Measurements from ENCODE around the gene ERI2.
"Not testable (repeated sequence)": the region's sequence is repeated elsewhere in the genome, so short reads cannot be mapped to it uniquely, and the experiment has no call there.

Gene ERI2

GRCh38 chr16:20833086-20833485 lies 26.8 kb upstream of the ERI2 start:
- peaks cover 5% of the 10 kb centered on the region for H3K36me3 Mint-ChIP-seq
- no peak overlapping the region for H3K27ac Mint-ChIP-seq
- H3K27me3 Mint-ChIP-seq, result no peaks in the 10 kb centered on the region
- DNase-seq (ENCODE audit: low spot score in 2 of 2) (no peak), ATAC-seq (ENCODE audit: low read depth) (no peak)
- no peak overlapping the region for H3K4me3 Mint-ChIP-seq
- H3K9me3 Mint-ChIP-seq, result peaks cover 6% of the 10 kb centered on the region
- peaks cover 2% of the 10 kb centered on the region for H3K4me1 Mint-ChIP-seq

- Mint-ChIP-seq H3K4me1 (no peaks in the 10 kb centered on the region), H3K9me3 (peaks cover 2% of the 10 kb centered on the region), H3K27me3 (no peaks in the 10 kb centered on the region), H3K4me3 (no peak overlapping the region), H3K27ac (no peak overlapping the region), H3K36me3 (peaks cover 2% of the 10 kb centered on the region)
- no peak for ATAC-seq (ENCODE audit: low read depth)
- DNase-seq (ENCODE audit: low spot score in 2 of 2), result no peak
These were observed 24.1 kb upstream of the ERI2 start for GRCh38 chr16:20830372-20830771.

- Mint-ChIP-seq H3K4me3 (no peak overlapping the region), H3K27ac (no peak overlapping the region), H3K27me3 (no peaks in the 10 kb centered on the region), H3K4me1 (no peaks in the 10 kb centered on the region), H3K36me3 (no peaks in the 10 kb centered on the region), H3K9me3 (no peaks in the 10 kb centered on the region)
- ATAC-seq (ENCODE audit: low read depth) (no peak), DNase-seq (ENCODE audit: low spot score in 2 of 2) (no peak)
These were observed 23.3 kb upstream of the ERI2 start for GRCh38 chr16:20829536-20829935.

GRCh38 chr16:20826039-20826566 lies 19.8 kb upstream of the ERI2 start:
- H3K27me3 Mint-ChIP-seq, result no peaks in the 10 kb centered on the region
- H3K9me3 Mint-ChIP-seq, result no peaks in the 10 kb centered on the region
- no peak for ATAC-seq (ENCODE audit: low read depth)
- no peaks in the 10 kb centered on the region for H3K4me1 Mint-ChIP-seq
- H3K4me3 Mint-ChIP-seq, result no peak overlapping the region
- H3K36me3 Mint-ChIP-seq, result no peaks in the 10 kb centered on the region
- no peak for DNase-seq (ENCODE audit: low spot score in 2 of 2)
- H3K27ac Mint-ChIP-seq, result no peak overlapping the region

- Mint-ChIP-seq H3K9me3 (no peaks in the 10 kb centered on the region), H3K4me1 (no peaks in the 10 kb centered on the region), H3K27ac (no peak overlapping the region), H3K36me3 (no peaks in the 10 kb centered on the region), H3K4me3 (no peak overlapping the region), H3K27me3 (no peaks in the 10 kb centered on the region)
- ATAC-seq (ENCODE audit: low read depth) (no peak), DNase-seq (ENCODE audit: low spot score in 2 of 2) (no peak)
These were observed 16.5 kb upstream of the ERI2 start for GRCh38 chr16:20822521-20823325.

GRCh38 chr16:20821682-20822081 lies 15.4 kb upstream of the ERI2 start:
- DNase-seq (ENCODE audit: low spot score in 2 of 2) (no peak), ATAC-seq (ENCODE audit: low read depth) (no peak)
- H3K27ac Mint-ChIP-seq, result no peak overlapping the region
- no peaks in the 10 kb centered on the region for H3K36me3 Mint-ChIP-seq
- H3K27me3 Mint-ChIP-seq, result no peaks in the 10 kb centered on the region
- no peak overlapping the region for H3K4me3 Mint-ChIP-seq
- H3K4me1 Mint-ChIP-seq, result no peaks in the 10 kb centered on the region
- no peaks in the 10 kb centered on the region for H3K9me3 Mint-ChIP-seq

GRCh38 chr16:20818929-20819585 lies 12.8 kb upstream of the ERI2 start:
- ATAC-seq (ENCODE audit: low read depth) (no peak), DNase-seq (ENCODE audit: low spot score in 2 of 2) (no peak)
- no peak overlapping the region for H3K27ac Mint-ChIP-seq
- H3K4me1 Mint-ChIP-seq, result no peaks in the 10 kb centered on the region
- no peak overlapping the region for H3K4me3 Mint-ChIP-seq
- no peaks in the 10 kb centered on the region for H3K36me3 Mint-ChIP-seq
- no peaks in the 10 kb centered on the region for H3K27me3 Mint-ChIP-seq
- H3K9me3 Mint-ChIP-seq, result no peaks in the 10 kb centered on the region

GRCh38 chr16:20814784-20815183 lies 8.5 kb upstream of the ERI2 start:
- ATAC-seq (ENCODE audit: low read depth) (no peak), DNase-seq (ENCODE audit: low spot score in 2 of 2) (no peak)
- H3K27ac Mint-ChIP-seq, result no peak overlapping the region
- H3K9me3 Mint-ChIP-seq, result no peaks in the 10 kb centered on the region
- no peaks in the 10 kb centered on the region for H3K36me3 Mint-ChIP-seq
- no peaks in the 10 kb centered on the region for H3K27me3 Mint-ChIP-seq
- H3K4me3 Mint-ChIP-seq, result no peak overlapping the region
- H3K4me1 Mint-ChIP-seq, result no peaks in the 10 kb centered on the region

- ATAC-seq (ENCODE audit: low read depth) (no peak), DNase-seq (ENCODE audit: low spot score in 2 of 2) (no peak)
- Mint-ChIP-seq H3K36me3 (no peaks in the 10 kb centered on the region), H3K4me1 (peaks cover 2% of the 10 kb centered on the region), H3K27me3 (no peaks in the 10 kb centered on the region), H3K27ac (no peak overlapping the region), H3K9me3 (no peaks in the 10 kb centered on the region), H3K4me3 (no peak overlapping the region)
These were observed 6.2 kb upstream of the ERI2 start for GRCh38 chr16:20812510-20812909.

- H3K4me1 Mint-ChIP-seq, result peaks cover 5% of the 10 kb centered on the region
- ATAC-seq (ENCODE audit: low read depth), result no peak
- no peaks in the 10 kb centered on the region for H3K27me3 Mint-ChIP-seq
- H3K9me3 Mint-ChIP-seq, result no peaks in the 10 kb centered on the region
- DNase-seq (ENCODE audit: low spot score in 2 of 2), result no peak
- H3K4me3 Mint-ChIP-seq, result no peak overlapping the region
- no peak overlapping the region for H3K27ac Mint-ChIP-seq
- H3K36me3 Mint-ChIP-seq, result no peaks in the 10 kb centered on the region
These were observed 5.7 kb upstream of the ERI2 start for GRCh38 chr16:20811889-20812439.

- Mint-ChIP-seq H3K27ac (no peak overlapping the region), H3K27me3 (no peaks in the 10 kb centered on the region), H3K4me3 (peak overlapping the region; percentile 56), H3K4me1 (peaks cover 8% of the 10 kb centered on the region), H3K9me3 (no peaks in the 10 kb centered on the region), H3K36me3 (no peaks in the 10 kb centered on the region)
- DNase-seq (ENCODE audit: low spot score in 2 of 2) (no peak), ATAC-seq (ENCODE audit: low read depth) (no peak)
These were observed 1.6 kb upstream of the ERI2 start for GRCh38 chr16:20807862-20808261.

GRCh38 chr16:20805684-20806167 lies 546 bp downstream of the ERI2 start:
- not testable (repeated sequence) for H3K27ac Mint-ChIP-seq

GRCh38 chr16:20803561-20804214 lies 2.6 kb downstream of the ERI2 start:
- H3K9me3 Mint-ChIP-seq, result no peaks in the 10 kb centered on the region
- H3K4me3 Mint-ChIP-seq, result no peak overlapping the region
- no peak for DNase-seq (ENCODE audit: low spot score in 2 of 2)
- peaks cover 8% of the 10 kb centered on the region for H3K4me1 Mint-ChIP-seq
- no peaks in the 10 kb centered on the region for H3K27me3 Mint-ChIP-seq
- ATAC-seq (ENCODE audit: low read depth), result no peak
- no peak overlapping the region for H3K27ac Mint-ChIP-seq
- H3K36me3 Mint-ChIP-seq, result no peaks in the 10 kb centered on the region

More at GRCh38 chr16:20805684-20806167, 546 bp downstream of the ERI2 start:
- H3K4me3 Mint-ChIP-seq, result peak overlapping the region; percentile 93
- H3K4me1 Mint-ChIP-seq; DNase-seq (ENCODE audit: low spot score in 2 of 2); H3K9me3 Mint-ChIP-seq; H3K36me3 Mint-ChIP-seq; H3K27me3 Mint-ChIP-seq; ATAC-seq (ENCODE audit: low read depth): not testable (repeated sequence)

- H3K4me1 Mint-ChIP-seq, result peaks cover 8% of the 10 kb centered on the region
- H3K27ac Mint-ChIP-seq, result no peak overlapping the region
- DNase-seq (ENCODE audit: low spot score in 2 of 2) (no peak), ATAC-seq (ENCODE audit: low read depth) (no peak)
- no peaks in the 10 kb centered on the region for H3K36me3 Mint-ChIP-seq
- H3K9me3 Mint-ChIP-seq, result no peaks in the 10 kb centered on the region
- no peaks in the 10 kb centered on the region for H3K27me3 Mint-ChIP-seq
- H3K4me3 Mint-ChIP-seq, result no peak overlapping the region
These were observed 3.1 kb downstream of the ERI2 start for GRCh38 chr16:20803192-20803560.
